Right lung (tissue), 10 donors: ENCODE results near the gene ARL4C. TPM values are rescaled to one million over a fixed set of nuclear protein-coding genes. Genes with fewer than 3 reads are reported as not detected.
A peak's percentile ranks its signal among the peaks of the same experiment; 100 is the strongest.

Experiments used
- DNase-seq, 2 donors: peaks; one replicate each; pipeline ENCODE4 v3.0.0-alpha.2; 2013
- long read RNA-seq, 8 donors: transcript quantifications; one replicate each; lab custom pipeline, GENCODE V29; 2026
- polyA plus RNA-seq, 5 donors: library from polyadenylated mRNA; unstranded; fragments of 120-200 nt; gene quantifications; one replicate each; pipeline versions ENCODE4 v1.2.1 to v1.2.3, GENCODE V29; 2013; ENCODE audit warnings: inconsistent platforms in 1 of 5, low replicate concordance in 1 of 5; ENCODE audit not compliant: insufficient read length in 5 of 5, insufficient read depth in 1 of 5

ARL4C gene
- polyA plus RNA-seq, result 10 to 100 TPM; 20.5 to 25.0 (median 23.2) TPM
- long read RNA-seq, donor 1, full-length matches to known transcripts, result 101 of 101 reads
- long read RNA-seq, donor 1, partial matches to known transcripts, result 0 of 101 reads
- long read RNA-seq, donor 1, other reads (novel, unspliced or antisense), result 0 of 101 reads
- long read RNA-seq, donor 2, full-length matches to known transcripts, result 36 of 36 reads
- long read RNA-seq, donor 2, partial matches to known transcripts, result 0 of 36 reads
- long read RNA-seq, donor 2, other reads (novel, unspliced or antisense), result 0 of 36 reads
- long read RNA-seq, donor 3, full-length matches to known transcripts, result 46 of 46 reads
- long read RNA-seq, donor 3, partial matches to known transcripts, result 0 of 46 reads
- long read RNA-seq, donor 3, other reads (novel, unspliced or antisense), result 0 of 46 reads
- long read RNA-seq, donor 4, full-length matches to known transcripts, result 49 of 49 reads
- long read RNA-seq, donor 4, partial matches to known transcripts, result 0 of 49 reads
- long read RNA-seq, donor 4, other reads (novel, unspliced or antisense), result 0 of 49 reads
- long read RNA-seq, donor 5, full-length matches to known transcripts, result 52 of 52 reads
- long read RNA-seq, donor 5, partial matches to known transcripts, result 0 of 52 reads
- long read RNA-seq, donor 5, other reads (novel, unspliced or antisense), result 0 of 52 reads
- long read RNA-seq, donor 6, full-length matches to known transcripts, result 64 of 64 reads
- long read RNA-seq, donor 6, partial matches to known transcripts, result 0 of 64 reads
- long read RNA-seq, donor 6, other reads (novel, unspliced or antisense), result 0 of 64 reads
- long read RNA-seq, donor 7, full-length matches to known transcripts, result 69 of 69 reads
- long read RNA-seq, donor 7, partial matches to known transcripts, result 0 of 69 reads
- long read RNA-seq, donor 7, other reads (novel, unspliced or antisense), result 0 of 69 reads
- long read RNA-seq, donor 8, full-length matches to known transcripts, result 18 of 18 reads
- long read RNA-seq, donor 8, partial matches to known transcripts, result 0 of 18 reads
- long read RNA-seq, donor 8, other reads (novel, unspliced or antisense), result 0 of 18 reads

- DNase-seq, result peak; percentile 76 to 78
Observed at GRCh38 chr2:234496835-234497593, at the start of gene ARL4C. Gene ARL4C (minus strand): TSS chr2:234497081. CDS start chr2:234496586, 495 bp downstream.

- peak in 1 of 2 donors; percentile 53 for DNase-seq
Observed at GRCh38 chr2:234544659-234545611, 48.1 kb upstream of the ARL4C start.

- DNase-seq, result no peak
Observed at GRCh38 chr2:234542742-234543141, 45.9 kb upstream of the ARL4C start.

GRCh38 chr2:234537929-234538328 is 41.0 kb upstream of the ARL4C start:
- DNase-seq, result no peak

- no peak for DNase-seq
Observed at GRCh38 chr2:234536178-234536965, 39.5 kb upstream of the ARL4C start.

GRCh38 chr2:234535464-234535863 is 38.6 kb upstream of the ARL4C start:
- no peak for DNase-seq

GRCh38 chr2:234534515-234534914 is 37.6 kb upstream of the ARL4C start:
- no peak for DNase-seq

- DNase-seq, result no peak
Observed at GRCh38 chr2:234533626-234534025, 36.7 kb upstream of the ARL4C start.

GRCh38 chr2:234528410-234529148 is 31.7 kb upstream of the ARL4C start:
- no peak for DNase-seq

GRCh38 chr2:234526711-234527110 is 29.8 kb upstream of the ARL4C start:
- no peak for DNase-seq

- no peak for DNase-seq
Observed at GRCh38 chr2:234521536-234521935, 24.7 kb upstream of the ARL4C start.

GRCh38 chr2:234518986-234519642 is 22.2 kb upstream of the ARL4C start:
- DNase-seq, result no peak

- no peak for DNase-seq
Observed at GRCh38 chr2:234517971-234518370, 21.1 kb upstream of the ARL4C start.

- no peak for DNase-seq
Observed at GRCh38 chr2:234514873-234515638, 18.2 kb upstream of the ARL4C start.

GRCh38 chr2:234514099-234514498 is 17.2 kb upstream of the ARL4C start:
- no peak for DNase-seq

GRCh38 chr2:234512884-234513669 is 16.2 kb upstream of the ARL4C start:
- DNase-seq, result no peak
